Endodermal cell (in vitro differentiated cells): Measurements from ENCODE around the gene SRSF7. TPM values are rescaled to one million over a fixed set of nuclear protein-coding genes. Genes with fewer than 3 reads are reported as not detected.
"Not testable (repeated sequence)": the region's sequence is repeated elsewhere in the genome, so short reads cannot be mapped to it uniquely, and the experiment has no call there.

Experiments used
- DNase-seq: peaks from one replicate; pipeline ENCODE4 v3.0.0-alpha.2; 2017
- H3K27ac ChIP-seq: 2 replicates; pipeline ENCODE4 v1.5.1; 2013; ENCODE audit warnings: mild to moderate bottlenecking, low read depth, low read length, moderate library complexity
- H3K27me3 ChIP-seq: 2 replicates; pipeline ENCODE4 v1.6.1; 2013; ENCODE audit warnings: mild to moderate bottlenecking, low read length, moderate library complexity; ENCODE audit not compliant: insufficient read depth, control insufficient read depth, poor library complexity, severe bottlenecking
- H3K36me3 ChIP-seq: 2 replicates; pipeline ENCODE4 v1.7.0; 2013; ENCODE audit warnings: mild to moderate bottlenecking, low read length, moderate library complexity; ENCODE audit not compliant: control insufficient read depth, insufficient read depth
- H3K4me1 ChIP-seq: one replicate; pipeline ENCODE4 v1.7.0; 2013; ENCODE audit warnings: low read length; ENCODE audit not compliant: control insufficient read depth, insufficient read depth
- H3K4me3 ChIP-seq: 2 replicates; pipeline ENCODE4 v1.5.1; 2013; ENCODE audit warnings: mild to moderate bottlenecking, low read length, moderate library complexity
- H3K9ac ChIP-seq: 2 replicates; pipeline ENCODE4 v1.6.1; 2013; ENCODE audit warnings: mild to moderate bottlenecking, low read length, moderate library complexity; ENCODE audit not compliant: poor library complexity, severe bottlenecking; ENCODE audit errors: extremely low read depth
- H3K9me3 ChIP-seq: 2 replicates; pipeline ENCODE4 v1.6.1; 2013; ENCODE audit warnings: mild to moderate bottlenecking, low read length, moderate library complexity; ENCODE audit not compliant: control insufficient read depth
- H3K27ac Mint-ChIP-seq: 2 replicates; pipeline ENCODE4 v1.8.0; 2020; ENCODE audit warnings: mixed read lengths
- H3K27me3 Mint-ChIP-seq: 2 replicates; pipeline ENCODE4 v1.8.0; 2021; ENCODE audit warnings: mild to moderate bottlenecking, mixed read lengths; ENCODE audit not compliant: insufficient read depth
- H3K36me3 Mint-ChIP-seq: 2 replicates; pipeline ENCODE4 v1.8.0; 2020; ENCODE audit warnings: low read depth, mixed read lengths
- H3K4me1 Mint-ChIP-seq: 2 replicates; pipeline ENCODE4 v1.8.0; 2020; ENCODE audit warnings: mixed read lengths
- H3K4me3 Mint-ChIP-seq: 2 replicates; pipeline ENCODE4 v1.8.0; 2020; ENCODE audit warnings: mild to moderate bottlenecking, moderate library complexity, mixed read lengths
- H3K9me3 Mint-ChIP-seq: 2 replicates; pipeline ENCODE4 v1.8.0; 2020; ENCODE audit warnings: mild to moderate bottlenecking, mixed read lengths
- CTCF ChIP-seq: fragments of 200-600 bp; sonication (generic); conservative IDR thresholded peaks from 2 replicates; pipeline ENCODE4 v1.5.0; 2021; ENCODE audit warnings: antibody characterized with exemption, mild to moderate bottlenecking
- WGBS, 2 experiments: methylation state at CpG; one replicate each; pipeline versions ENCODE4 v1.1.5 to v1.1.7; 2013; ENCODE audit warnings: missing lambda C conversion rate in 2 of 2, mixed read lengths in 1 of 2; ENCODE audit not compliant: insufficient coverage in 1 of 2, insufficient read length in 1 of 2; 5-methylcytosine and 5-hydroxymethylcytosine counted together
- total RNA-seq, 2 donors: library from RNA; stranded (reverse); fragmentation: NEBNext Ultra II Directional in 1 of 2; extraction: Animal tissue kit (Norgen Biotek cat#: 25700) in 1 of 2; gene quantifications; 2 replicates in 1 of 2; 3 replicates in 1 of 2; pipeline ENCODE4 v1.2.1, GENCODE V29; 2021

SRSF7 gene
- total RNA-seq, 2 donors from 2014 or later, result 306 to 332 TPM

- Histone ChIP-seq H3K27me3 (no peaks in the 10 kb centered on the region), H3K9me3 (no peaks in the 10 kb centered on the region), H3K27ac (no peak overlapping the region), H3K9ac (no peak overlapping the region), H3K4me1 (peaks cover 4% of the 10 kb centered on the region), H3K36me3 (peaks cover 3% of the 10 kb centered on the region), H3K4me3 (no peak overlapping the region)
- TF ChIP-seq CTCF, result no peak
- peaks cover 19% of the 10 kb centered on the region for H3K36me3 Mint-ChIP-seq
- peaks cover 14% of the 10 kb centered on the region for H3K4me1 Mint-ChIP-seq
- DNase-seq, result no peak
- H3K27ac Mint-ChIP-seq, result no peak overlapping the region
- no peaks in the 10 kb centered on the region for H3K27me3 Mint-ChIP-seq
- H3K4me3 Mint-ChIP-seq, result no peak overlapping the region
- 93 to 100% methylated on average over 4 to 6 of the region's 6 CpGs for WGBS, 2 experiments
- H3K9me3 Mint-ChIP-seq, result peaks cover 2% of the 10 kb centered on the region
Observed at GRCh38 chr2:38716185-38716584, 35.0 kb downstream of the SRSF7 start.

GRCh38 chr2:38714941-38715340 lies 36.2 kb downstream of the SRSF7 start:
- not testable (repeated sequence) for H3K27me3 Mint-ChIP-seq, DNase-seq, H3K4me3 ChIP-seq, H3K9me3 Mint-ChIP-seq, H3K27ac Mint-ChIP-seq, H3K27ac ChIP-seq, H3K36me3 ChIP-seq, H3K27me3 ChIP-seq, H3K4me1 ChIP-seq, H3K4me3 Mint-ChIP-seq, H3K9me3 ChIP-seq, H3K9ac ChIP-seq
- Mint-ChIP-seq H3K4me1 (peaks cover 15% of the 10 kb centered on the region), H3K36me3 (peaks cover 16% of the 10 kb centered on the region)
- 90% methylated on average over 1 of the region's 1 CpG; no CpG with 5 or more reads in 1 of the 2 experiments for WGBS, 2 experiments

GRCh38 chr2:38713338-38713737 lies 37.8 kb downstream of the SRSF7 start:
- no peak for TF ChIP-seq CTCF
- Mint-ChIP-seq H3K9me3 (peaks cover 2% of the 10 kb centered on the region), H3K4me3 (no peak overlapping the region), H3K27ac (peak overlapping the region; percentile 73), H3K36me3 (peaks cover 16% of the 10 kb centered on the region), H3K27me3 (no peaks in the 10 kb centered on the region), H3K4me1 (peaks cover 29% of the 10 kb centered on the region)
- no peak for DNase-seq
- Histone ChIP-seq H3K9me3 (no peaks in the 10 kb centered on the region), H3K27me3 (no peaks in the 10 kb centered on the region), H3K4me1 (peaks cover 4% of the 10 kb centered on the region), H3K9ac (no peak overlapping the region), H3K36me3 (no peaks in the 10 kb centered on the region), H3K4me3 (no peak overlapping the region), H3K27ac (no peak overlapping the region)
- 91 to 95% methylated on average over 2 to 3 of the region's 3 CpGs for WGBS, 2 experiments

- whole genome bisulfite sequencing, 2 experiments, result 80% methylated on average over 4 of the region's 4 CpGs; no CpG with 5 or more reads in 1 of the 2 experiments
- Mint-ChIP-seq H3K27me3 (no peaks in the 10 kb centered on the region), H3K36me3 (peaks cover 16% of the 10 kb centered on the region), H3K9me3 (peaks cover 2% of the 10 kb centered on the region), H3K4me1 (peaks cover 29% of the 10 kb centered on the region), H3K4me3 (no peak overlapping the region), H3K27ac (peak overlapping the region; percentile 73)
- DNase-seq, result no peak
- H3K36me3 ChIP-seq, result no peaks in the 10 kb centered on the region
- H3K27ac ChIP-seq, result no peak overlapping the region
- no peaks in the 10 kb centered on the region for H3K9me3 ChIP-seq
- TF ChIP-seq CTCF, result no peak
- no peaks in the 10 kb centered on the region for H3K27me3 ChIP-seq
- no peak overlapping the region for H3K4me3 ChIP-seq
- H3K4me1 ChIP-seq, result peaks cover 4% of the 10 kb centered on the region
- H3K9ac ChIP-seq, result no peak overlapping the region
Observed at GRCh38 chr2:38712871-38713270, 38.3 kb downstream of the SRSF7 start.
